Hypothalamus (tissue), 51 donors: Measurements from ENCODE around the gene GRAP.
"Not testable (repeated sequence)": the region's sequence is repeated elsewhere in the genome, so short reads cannot be mapped to it uniquely, and the experiment has no call there.

Source experiments
- DNase-seq, 51 donors: peaks; one replicate each; lab custom pipeline; 2025; lab: John Stamatoyannopoulos, UW

Gene GRAP

DNA sequence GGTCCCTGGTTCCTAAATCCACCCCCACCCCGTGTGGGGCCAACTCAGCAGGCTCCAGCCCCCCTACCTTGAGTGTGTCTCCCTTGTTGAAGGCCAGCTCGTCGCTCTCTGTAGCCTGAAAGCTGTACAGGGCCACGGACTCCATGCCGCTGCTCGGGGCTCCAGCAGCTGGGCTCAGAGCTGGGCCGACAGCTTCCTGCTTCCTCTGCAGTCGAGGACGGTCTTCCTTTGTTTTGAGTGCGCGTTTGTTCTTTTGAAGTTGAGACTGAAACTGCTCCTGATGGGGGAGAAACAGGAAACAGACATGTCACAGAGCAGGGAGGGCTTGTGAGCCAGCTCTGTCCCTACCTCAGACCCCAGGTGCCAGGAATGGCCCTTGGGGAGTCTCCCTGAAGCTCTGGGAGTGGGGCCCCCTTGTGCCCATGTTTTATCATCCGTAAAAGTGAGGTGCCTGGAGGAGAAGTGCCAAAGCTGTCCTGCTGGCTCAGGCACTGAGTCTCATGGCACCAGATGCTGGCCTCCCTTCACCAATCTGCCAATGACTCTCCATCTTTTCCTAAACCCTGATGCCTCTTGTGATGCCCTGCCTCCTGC lies at the start of gene GRAP:
Gene GRAP, minus strand, starts transcription at position 176 of the 594 bp plus-strand sequence. Its CDS starts 31 bp downstream, at position 145.
- not testable (repeated sequence) for DNase-seq

DNA sequence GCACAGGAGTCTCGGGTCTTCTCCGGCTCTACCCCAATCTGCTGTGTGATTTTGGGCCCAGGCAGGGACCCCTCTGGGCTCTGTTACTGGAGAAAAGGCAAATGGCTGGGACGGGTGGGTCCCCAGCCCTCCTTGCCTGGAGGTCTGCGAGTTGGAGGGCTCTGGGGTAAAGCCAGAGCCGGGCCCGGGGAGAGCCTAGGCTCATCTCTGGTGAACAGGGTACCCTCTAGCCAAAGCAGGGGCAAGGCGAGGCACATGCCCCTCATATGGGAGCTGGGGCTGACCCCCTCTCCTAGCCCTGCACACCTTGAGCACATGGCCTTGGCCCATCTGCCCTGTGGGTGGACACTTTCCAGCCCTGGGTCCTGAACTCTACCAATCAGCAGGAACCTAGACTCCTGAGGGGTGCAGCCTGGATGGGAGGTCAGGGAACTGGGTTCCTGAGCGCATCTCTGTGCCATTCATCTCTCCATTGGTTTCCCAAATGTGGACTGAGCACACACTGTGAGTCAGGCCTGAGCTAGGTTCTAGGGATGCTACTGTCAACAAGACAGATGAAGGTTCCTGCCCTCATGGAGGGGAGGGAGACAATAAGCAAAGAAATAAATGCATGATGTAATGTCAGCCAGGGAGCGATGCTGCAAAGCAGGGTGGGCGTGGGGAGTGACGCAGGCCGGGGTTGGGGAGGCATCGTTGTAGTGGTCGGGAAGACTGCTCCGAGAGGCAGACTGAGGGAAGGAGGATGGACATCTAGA lies 47.1 kb upstream of the GRAP start:
- DNase-seq: not testable (repeated sequence)

DNA sequence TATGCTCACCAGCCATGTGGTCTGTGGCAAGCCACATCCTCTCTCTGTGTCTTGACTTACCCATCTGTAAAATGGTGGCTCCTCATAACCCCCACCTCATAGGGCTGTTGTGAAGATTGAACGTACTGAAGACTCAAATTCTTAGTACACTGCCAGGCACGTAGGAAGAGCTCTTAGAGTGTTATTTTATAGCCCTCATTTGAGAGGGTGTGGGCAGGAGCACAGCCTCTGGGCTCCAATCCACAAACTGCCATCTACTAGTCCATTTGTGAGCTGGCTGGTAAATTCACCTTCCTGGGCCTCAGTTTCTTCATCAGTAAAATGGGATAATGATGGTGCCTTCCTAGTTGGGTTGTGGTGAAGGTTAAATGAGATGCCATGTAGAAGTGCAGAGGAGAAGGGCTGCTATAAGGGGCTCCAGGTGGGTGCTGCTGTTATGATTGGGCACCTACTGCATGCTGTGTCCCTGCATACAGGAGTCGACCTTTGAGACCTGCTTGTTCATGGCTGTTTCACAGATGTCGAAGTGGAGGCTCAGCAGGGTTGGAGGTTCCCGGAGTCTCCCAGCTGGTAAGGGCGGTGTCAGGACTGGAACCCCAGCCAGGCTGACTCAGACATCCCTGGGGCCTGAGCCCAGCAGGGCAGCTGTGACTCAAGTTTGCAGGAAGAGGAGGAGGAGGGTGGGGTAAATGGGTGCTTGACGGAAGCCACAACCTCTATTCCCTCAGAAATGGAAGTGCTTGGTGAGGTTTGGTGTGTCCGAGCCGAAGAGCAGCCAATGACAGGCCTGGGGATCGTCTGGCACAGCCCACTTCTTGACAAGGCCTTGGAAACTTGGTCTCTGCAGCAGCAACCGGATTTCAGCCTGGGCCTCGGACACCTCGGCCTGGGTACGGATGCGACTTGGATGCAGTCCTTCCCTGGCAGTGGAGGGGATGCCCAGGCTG lies 46.3 kb upstream of the GRAP start:
- DNase-seq: not testable (repeated sequence)

DNA sequence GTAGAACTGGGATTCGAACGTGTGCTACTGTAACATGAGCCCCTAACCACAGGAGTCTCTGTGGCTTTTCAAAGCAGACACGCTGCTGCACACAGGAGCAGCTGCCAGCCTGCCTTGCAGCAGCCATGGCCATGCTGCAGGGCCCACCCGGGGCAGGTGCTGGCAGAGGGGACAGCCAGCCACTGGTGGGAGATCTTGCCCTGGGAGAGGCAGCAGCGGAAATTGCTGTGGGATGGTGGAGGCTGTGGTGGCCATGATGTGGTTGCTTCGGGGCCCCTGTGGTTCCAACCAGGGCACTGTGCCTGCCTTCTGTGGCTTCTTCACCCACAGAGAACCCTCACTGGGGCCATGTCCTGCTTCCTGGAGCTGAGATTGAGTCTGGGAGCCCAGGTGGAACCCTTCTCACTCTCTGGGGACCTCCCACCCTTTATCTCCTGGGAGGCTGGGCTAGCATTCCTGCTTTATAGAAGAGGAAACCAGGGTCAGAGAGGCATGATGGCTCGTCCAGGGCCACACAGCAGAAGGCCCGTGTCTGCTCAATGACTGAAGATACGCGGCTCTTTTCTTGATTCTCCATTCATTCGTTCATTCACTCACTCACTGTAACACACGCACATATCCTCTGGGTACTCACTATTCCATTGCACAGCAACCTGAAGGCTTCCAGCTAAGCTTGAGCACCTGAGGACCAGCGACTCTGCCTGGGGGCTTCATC lies 43.5 kb upstream of the GRAP start:
- not testable (repeated sequence) for DNase-seq

DNA sequence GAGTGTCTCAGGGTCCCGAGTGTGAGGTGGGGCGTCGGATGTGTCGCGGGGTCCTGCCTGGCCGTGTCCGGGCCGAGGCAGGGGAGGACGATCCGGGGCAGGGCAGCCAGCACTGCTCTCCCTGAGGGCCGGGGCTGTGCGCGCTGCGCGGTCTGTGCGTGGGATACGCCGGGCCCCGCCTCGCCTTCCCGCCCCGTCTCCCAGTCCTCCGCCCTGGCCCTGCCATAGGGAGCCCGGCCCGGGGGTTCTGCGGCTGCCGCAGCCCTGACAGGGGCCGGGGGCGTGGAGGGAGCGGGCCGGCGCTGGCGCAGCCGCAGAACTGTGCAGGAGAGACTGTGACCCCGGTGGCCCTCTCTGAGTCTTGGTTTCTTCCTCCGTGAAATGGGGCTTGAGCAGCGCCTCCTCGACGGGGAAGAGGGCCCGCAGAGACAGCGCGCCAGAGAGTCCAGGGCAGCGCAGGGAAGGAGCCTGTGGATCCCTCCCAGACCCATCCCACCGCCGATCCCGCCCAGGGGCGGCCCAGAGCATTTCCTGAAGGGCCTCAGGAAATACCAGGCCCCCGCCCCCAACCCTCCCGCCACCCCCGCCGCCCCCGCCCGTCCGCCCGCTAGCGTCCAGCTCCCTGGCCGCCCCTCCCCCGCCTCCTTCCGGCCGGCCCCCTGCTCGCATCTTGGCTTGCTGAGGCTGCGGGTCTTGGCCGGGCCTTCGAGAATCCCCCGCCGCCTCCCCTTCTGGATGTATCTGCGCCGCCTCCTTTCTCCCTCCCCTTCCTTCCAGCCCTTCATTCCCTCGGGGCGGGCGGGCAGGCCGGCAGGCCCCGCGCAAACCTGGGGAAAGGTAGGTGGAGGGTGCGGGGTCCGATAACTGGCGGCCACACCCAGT lies 42.3 kb upstream of the GRAP start:
- DNase-seq: not testable (repeated sequence)

DNA sequence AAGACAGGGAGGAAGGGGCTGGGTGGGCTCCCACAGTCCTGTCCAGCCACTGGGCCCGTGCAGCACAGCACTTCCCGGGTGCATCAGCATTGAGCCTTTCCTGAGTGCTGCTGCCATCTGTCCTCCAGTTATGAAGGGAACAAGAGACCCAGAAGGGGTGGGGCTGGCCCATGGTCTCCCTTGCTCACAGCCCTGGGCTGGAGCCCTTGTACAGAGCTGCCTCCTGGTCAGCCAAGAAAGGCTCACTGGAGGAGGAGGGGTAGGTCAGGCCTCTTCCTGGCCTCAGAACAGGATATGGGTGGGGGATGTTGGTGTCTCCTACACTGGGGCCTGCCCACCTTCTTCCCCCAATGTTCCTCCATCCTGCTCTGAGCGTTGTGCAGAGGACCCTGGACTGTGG lies 30.6 kb upstream of the GRAP start:
- not testable (repeated sequence) for DNase-seq

DNA sequence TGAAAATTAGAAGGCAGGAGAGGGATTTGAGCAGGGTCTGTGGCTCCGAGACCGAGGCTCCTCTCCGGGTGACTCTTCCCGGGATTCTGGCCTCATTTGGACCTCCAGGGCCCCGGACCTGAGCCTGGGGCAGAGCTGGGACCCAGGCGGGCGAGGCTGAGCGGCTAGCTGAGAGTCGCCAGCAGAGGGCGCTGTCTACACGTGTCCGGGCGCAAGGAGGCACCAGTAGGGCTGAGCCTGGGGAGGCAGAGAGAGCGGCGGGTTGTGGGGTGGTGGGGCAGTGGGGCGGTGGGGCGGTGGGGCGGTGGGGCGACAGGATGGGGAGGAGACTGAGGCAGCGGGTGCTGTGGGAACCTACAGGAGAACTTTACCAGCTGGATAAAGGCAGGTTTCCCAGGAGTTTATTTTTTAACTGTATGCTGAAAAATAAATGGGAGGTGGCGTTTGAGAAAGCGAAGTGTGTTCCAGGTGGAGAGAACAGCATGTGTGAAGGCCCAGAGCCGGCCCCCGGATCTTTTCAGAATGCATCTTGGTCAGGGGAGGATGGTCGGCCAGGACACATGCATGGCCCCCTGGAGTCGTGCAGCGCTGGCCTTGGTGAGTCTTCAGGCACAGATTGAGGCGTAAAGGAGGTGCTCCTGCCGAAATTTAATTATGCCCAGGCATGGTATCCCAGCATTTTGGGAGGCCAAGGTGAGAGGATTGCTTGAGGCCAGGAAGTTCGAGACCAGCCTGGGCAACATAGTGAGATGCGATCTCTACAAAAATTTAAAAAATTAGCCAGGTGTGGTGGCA lies 29.8 kb upstream of the GRAP start:
- DNase-seq: not testable (repeated sequence)

DNA sequence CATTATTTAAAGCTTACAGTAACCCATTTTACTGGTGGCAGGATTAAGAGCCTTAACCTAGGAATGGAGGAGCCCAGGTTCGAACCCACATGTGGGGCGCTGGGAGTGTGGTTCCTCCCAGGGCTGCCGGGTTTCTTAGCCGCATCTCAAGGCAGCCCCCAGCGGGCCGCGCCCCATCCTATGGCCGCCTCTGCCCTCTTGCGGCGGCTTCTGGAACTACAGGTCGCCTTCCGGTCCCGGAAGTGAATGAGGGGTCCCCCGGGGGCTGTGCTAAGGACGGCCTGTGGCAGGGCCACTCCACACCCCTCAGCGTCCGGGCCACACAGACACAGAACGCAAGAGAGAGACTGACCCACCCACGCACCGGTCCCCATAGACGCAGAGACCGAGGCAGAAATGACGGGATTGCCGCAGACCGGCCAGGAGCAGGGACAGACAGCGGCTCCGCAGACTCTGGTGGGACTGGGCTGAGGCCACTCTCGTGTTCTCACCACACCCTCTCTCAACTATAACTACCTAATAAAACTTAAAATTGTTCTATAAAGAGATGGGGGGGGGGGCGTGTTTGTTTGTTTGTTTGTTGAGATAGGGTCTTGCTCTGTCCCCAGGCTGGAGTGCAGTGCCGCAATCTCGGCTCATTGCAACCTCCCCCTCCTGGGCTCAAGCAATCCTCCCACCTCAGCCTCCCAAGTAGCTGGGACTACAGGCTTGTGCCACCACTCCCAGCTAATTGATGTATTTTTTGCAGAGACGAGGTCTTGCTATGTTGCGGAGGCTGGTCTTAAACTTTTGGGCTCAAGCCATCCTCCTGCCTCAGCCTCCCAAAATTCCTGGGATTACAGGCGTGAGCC lies 23.8 kb upstream of the GRAP start:
- DNase-seq: not testable (repeated sequence)

DNA sequence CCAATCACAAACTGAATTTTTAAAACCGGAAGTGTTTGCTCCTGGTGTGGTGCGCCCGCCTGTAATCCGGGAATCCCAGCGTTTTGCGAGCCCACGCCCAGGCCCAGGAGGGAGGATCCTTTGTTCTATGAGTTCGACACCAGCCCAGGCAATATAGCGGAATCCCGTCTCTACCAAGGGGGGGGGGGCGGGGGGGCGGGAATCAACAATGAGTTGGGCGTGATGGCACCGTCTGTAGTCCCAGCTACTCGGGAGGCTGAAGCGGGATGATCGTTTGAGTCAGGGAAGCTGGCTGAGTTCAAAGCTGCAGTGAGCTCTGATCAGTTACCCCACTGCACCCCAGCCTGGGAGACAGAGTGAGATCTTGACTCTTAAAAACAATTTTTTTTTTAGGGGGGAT lies 17.6 kb upstream of the GRAP start:
- not testable (repeated sequence) for DNase-seq

DNA sequence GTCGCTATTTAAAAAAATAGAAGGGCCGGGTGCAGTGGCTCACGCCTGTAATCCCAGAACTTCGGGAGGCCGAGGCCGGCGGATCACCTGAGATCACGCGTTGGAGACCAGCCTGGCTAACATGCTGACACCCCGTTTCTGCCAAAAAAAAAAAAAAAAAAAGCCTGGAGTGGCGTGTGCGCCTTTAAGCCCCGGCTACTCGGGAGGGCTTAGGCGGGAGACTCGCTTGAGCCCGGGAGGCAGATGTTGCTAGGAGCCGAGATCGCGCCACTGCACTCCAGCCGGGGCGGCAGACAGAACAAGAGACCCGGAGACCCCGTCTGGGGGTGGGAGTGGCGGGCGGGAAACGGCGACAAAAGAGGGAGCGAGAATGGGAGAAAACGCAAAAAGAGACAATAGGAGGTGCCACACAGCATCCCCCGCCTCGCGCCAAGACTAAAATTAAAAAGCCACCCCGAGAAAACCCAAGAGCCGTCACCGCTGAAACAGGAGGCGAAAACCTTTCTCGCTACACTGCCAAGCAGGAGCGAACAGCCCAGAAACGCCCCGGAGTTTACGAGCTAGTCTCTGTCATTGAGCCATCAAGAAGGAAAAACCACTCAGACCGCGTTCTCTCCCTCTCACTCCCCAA lies 16.7 kb upstream of the GRAP start:
- not testable (repeated sequence) for DNase-seq

DNA sequence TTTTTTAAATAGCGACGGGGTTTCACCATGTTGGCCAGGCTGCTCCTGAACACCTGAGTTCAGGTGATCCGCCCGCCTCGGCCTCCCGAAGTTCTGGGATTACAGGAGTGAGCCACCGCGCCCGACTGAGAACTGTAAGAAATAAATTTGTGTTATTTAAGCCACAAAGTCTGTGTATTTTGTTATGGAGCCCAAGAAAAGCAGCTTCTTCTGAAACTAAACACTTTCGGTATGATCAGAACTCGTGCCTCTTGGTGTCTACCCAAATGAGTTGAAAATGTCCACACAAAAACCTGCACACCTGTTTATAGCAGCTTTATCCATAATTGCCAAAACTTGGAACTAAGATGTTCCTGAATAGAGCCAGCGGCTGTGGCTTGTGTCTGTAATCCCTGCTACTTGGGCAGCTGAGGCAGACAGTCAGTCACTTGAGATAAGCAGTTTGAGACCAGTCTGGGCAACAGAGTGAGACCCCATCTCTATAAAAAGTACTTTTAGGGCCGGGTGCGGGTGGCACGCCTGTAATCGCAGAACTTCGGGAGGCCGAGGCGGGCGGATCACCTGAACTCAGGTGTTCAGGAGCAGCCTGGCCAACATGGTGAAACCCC lies 16.1 kb upstream of the GRAP start:
- not testable (repeated sequence) for DNase-seq

DNA sequence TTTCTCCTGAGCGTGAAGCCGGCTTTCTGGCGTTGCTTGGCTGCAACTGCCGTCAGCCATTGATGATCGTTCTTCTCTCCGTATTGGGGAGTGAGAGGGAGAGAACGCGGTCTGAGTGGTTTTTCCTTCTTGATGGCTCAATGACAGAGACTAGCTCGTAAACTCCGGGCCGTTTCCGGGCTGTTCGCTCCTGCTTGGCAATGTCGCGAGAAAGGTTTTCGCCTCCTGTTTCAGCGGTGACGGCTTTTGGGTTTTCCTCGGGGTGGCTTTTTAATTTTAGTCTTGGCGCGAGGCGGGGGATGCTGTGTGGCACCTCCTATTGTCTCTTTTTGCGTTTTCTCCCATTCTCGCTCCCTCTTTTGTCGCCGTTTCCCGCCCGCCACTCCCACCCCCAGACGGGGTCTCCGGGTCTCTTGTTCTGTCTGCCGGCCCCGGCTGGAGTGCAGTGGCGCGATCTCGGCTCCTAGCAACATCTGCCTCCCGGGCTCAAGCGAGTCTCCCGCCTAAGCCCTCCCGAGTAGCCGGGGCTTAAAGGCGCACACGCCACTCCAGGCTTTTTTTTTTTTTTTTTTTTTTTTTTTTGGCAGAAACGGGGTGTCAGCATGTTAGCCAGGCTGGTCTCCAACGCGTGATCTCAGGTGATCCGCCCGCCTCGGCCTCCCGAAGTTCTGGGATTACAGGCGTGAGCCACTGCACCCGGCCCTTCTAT lies 15.4 kb upstream of the GRAP start:
- not testable (repeated sequence) for DNase-seq

DNA sequence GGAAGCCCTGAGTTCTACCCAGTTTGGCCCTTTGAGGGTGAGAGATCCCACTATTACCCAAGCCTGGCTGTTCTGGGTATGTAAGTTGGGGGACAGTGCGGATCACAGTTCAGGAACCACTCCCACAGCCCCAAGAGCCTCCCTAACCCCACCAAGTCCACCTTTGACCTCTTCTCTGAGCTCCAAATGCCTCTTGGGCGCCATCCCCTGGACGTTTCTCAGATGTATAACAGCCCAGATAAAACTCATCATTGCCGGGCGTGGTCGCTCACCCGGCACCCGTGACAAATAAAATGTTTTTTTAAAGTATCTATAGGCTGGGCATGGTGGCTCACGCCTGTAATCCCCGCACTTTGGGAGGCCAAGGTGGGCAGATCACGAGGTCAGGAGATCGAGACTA lies 8.7 kb upstream of the GRAP start:
- not testable (repeated sequence) for DNase-seq

DNA sequence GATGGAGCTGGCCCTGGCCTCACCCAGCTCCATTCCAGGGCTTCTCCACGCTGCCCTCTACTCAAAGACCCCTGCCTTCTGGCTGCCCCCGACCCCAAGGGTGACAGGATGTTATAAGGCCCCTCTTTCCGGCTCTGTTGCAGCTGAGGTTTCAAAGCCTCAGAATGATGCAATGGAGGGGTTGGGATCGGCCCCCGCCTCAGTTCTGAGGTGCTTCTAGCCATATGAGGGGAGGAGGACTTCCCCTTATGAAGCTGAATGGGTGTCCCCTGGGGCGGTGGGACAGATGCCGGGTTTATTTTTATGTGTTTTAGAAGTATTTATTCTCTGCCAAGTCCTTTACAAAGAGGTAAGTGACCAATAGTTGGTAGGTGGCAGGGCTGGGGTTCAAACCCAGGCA lies 2.1 kb upstream of the GRAP start:
- not testable (repeated sequence) for DNase-seq

DNA sequence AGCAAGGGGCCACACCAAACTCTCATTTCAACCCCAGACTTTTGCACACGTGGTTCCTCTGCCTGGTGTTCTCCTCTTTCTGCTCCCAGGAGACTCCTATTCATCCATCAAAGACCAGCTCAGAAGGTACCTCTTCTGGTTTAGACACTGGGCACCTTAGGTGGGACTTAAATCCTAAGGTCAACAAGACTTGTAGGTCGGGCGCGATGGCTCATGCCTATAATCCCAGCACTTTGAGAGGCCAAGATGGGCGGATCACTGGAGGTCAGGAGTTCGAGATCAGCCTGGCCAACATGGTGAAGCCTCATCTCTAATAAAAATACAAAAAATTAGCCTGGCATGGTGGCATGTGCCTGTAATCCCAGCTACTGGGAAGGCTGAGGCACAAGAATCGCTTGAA lies 753 bp upstream of the GRAP start:
- not testable (repeated sequence) for DNase-seq

DNA sequence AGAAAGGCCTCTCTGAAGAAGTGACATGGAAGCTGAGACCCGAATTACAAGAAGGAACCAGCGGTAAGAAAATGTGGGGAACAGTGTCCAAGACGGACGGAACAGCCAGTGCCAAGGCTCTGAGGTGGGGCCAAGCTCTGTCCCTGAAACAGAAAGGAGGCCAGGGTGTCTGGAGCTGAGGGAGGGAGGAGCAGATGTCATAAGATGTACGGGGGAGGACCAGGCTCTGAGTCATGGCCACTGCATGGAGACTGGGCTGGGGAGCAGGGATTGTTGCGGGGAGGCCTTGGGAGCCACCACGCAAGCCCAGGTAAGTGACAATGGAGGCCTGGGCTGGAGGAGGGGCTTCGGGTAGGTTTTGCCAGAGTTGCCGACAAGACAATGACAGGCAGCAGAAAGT lies 2.1 kb downstream of the GRAP start:
- DNase-seq: not testable (repeated sequence)
